HG03066 (cell line): ENCODE measurements around the gene PMFBP1.

ENCODE experiments used
- ATAC-seq: cut with Tn5 transposase; IDR thresholded peaks from one replicate; pipeline ENCODE4 v1.9.1; 2021; ENCODE audit warnings: low read depth; ENCODE audit not compliant: unreplicated experiment

Gene PMFBP1

GRCh38 chr16:72172105-72173034, at the start of gene PMFBP1:
Gene PMFBP1, minus strand, starts transcription at chr16:72172155. Its CDS starts 947 bp downstream, at chr16:72171208.
- peak; percentile 99 for ATAC-seq

- no peak for ATAC-seq
Observed at GRCh38 chr16:72221630-72222024, 49.7 kb upstream of the PMFBP1 start.

GRCh38 chr16:72220875-72221629, 49.1 kb upstream of the PMFBP1 start:
- no peak for ATAC-seq

GRCh38 chr16:72219282-72219681, 47.3 kb upstream of the PMFBP1 start:
- no peak for ATAC-seq

GRCh38 chr16:72216767-72217166, 44.8 kb upstream of the PMFBP1 start:
- ATAC-seq = no peak

GRCh38 chr16:72214821-72215220, 42.9 kb upstream of the PMFBP1 start:
- no peak for ATAC-seq

GRCh38 chr16:72211110-72211509, 39.2 kb upstream of the PMFBP1 start:
- ATAC-seq = no peak

- ATAC-seq = no peak
Observed at GRCh38 chr16:72210555-72210954, 38.6 kb upstream of the PMFBP1 start.

- no peak for ATAC-seq
Observed at GRCh38 chr16:72210072-72210471, 38.1 kb upstream of the PMFBP1 start.

- no peak for ATAC-seq
Observed at GRCh38 chr16:72206299-72206698, 34.3 kb upstream of the PMFBP1 start.

- peak; percentile 70 for ATAC-seq
Observed at GRCh38 chr16:72203401-72203800, 31.4 kb upstream of the PMFBP1 start.

GRCh38 chr16:72202014-72202413, 30.1 kb upstream of the PMFBP1 start:
- no peak for ATAC-seq

GRCh38 chr16:72201387-72201786, 29.4 kb upstream of the PMFBP1 start:
- ATAC-seq = no peak

- ATAC-seq = no peak
Observed at GRCh38 chr16:72199761-72200337, 27.9 kb upstream of the PMFBP1 start.

GRCh38 chr16:72198771-72199201, 26.8 kb upstream of the PMFBP1 start:
- no peak for ATAC-seq

GRCh38 chr16:72198021-72198711, 26.2 kb upstream of the PMFBP1 start:
- no peak for ATAC-seq

- ATAC-seq = no peak
Observed at GRCh38 chr16:72197545-72197944, 25.6 kb upstream of the PMFBP1 start.

GRCh38 chr16:72195609-72196008, 23.7 kb upstream of the PMFBP1 start:
- no peak for ATAC-seq

- no peak for ATAC-seq
Observed at GRCh38 chr16:72191551-72191950, 19.6 kb upstream of the PMFBP1 start.

- ATAC-seq = no peak
Observed at GRCh38 chr16:72189865-72190371, 18.0 kb upstream of the PMFBP1 start.
